GM21360 (cell line): ENCODE measurements around the gene PLG.
"Not testable (repeated sequence)": the region's sequence is repeated elsewhere in the genome, so short reads cannot be mapped to it uniquely, and the experiment has no call there.

Experiments used
- ATAC-seq: cut with Tn5 transposase; IDR thresholded peaks from one replicate; pipeline ENCODE4 v1.9.1; 2021; ENCODE audit warnings: mild to moderate bottlenecking, moderate library complexity; ENCODE audit not compliant: unreplicated experiment

PLG gene

DNA sequence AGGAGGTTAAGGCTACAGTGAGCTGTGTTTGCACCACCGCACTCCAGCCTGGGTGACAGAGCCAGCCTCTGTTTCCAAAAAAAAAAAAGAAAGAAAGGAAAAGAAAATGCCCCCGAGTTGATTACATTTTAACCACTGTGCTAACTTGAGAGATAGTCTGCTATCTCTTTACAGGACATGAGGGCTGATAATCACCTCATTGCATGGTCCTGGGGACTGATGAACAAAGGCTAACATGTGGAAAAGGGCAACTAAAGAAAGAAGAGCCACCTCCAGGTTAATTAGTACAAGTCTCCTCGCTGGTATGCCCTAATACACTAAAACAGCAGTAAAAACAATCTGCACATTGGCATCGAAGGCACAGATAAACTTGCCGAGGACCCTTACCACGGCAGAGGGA lies 4.2 kb upstream of the PLG start:
- no peak for ATAC-seq

DNA sequence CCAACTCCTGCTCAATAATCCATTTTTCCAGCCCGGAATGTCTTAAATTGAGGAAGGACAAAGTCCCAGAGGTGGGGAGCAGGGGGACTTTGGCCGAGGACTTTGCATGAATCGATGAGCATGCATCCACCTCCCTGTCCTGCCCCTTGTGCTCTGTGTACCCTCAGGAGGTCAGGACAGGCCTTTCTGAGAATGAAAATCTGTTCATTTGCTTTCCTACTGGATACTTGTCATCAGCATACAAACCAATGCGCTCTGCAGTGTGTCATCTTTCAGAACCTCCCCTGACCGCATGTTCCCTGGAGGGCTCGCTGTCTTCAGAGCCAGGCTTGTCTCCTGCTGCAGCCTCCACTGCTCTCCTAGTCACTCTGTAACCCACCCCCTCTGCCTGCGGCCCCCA lies 2.6 kb downstream of the PLG start:
- not testable (repeated sequence) for ATAC-seq

DNA sequence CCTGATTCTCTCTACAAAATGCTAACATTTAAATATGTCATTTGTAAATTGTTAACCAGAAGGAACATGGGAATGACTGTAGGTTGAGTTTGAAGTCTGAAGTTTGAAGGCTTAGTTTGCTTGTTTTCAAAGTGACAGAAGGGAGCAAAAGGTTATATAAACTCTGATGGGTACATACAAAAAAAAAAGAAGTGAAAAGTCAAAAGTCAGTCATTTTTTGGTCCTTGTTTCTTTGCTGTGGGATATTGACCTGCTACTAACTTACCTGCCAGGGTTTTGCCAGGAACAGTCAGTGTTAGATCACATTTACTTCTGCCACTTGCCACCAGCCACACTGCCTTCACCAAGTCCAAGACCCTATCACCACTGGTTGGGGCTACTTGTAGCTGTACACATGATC lies 6.9 kb downstream of the PLG start:
- not testable (repeated sequence) for ATAC-seq

DNA sequence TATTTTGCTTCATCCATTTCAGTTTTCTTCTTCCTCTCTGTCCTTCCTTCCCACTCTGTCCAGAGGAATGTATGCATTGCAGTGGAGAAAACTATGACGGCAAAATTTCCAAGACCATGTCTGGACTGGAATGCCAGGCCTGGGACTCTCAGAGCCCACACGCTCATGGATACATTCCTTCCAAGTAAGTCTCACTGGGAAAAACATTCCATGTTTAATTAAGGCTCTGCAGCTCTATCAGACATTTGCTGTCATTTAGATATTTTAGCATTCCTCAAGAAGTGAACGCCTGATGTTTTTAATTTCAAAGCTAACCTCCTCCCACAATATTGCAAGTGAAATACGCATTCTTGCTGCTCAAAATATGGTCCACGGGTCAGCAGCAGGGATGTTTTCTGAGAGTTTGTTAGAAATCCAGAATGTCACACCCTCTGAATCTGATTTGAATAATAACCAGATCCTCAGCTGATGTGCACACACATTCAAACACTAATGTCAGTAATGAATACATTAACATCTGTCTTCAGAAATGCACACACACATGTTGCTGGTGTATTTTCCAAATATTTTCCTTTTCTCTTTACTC lies 12.8 kb downstream of the PLG start:
- ATAC-seq: no peak

DNA sequence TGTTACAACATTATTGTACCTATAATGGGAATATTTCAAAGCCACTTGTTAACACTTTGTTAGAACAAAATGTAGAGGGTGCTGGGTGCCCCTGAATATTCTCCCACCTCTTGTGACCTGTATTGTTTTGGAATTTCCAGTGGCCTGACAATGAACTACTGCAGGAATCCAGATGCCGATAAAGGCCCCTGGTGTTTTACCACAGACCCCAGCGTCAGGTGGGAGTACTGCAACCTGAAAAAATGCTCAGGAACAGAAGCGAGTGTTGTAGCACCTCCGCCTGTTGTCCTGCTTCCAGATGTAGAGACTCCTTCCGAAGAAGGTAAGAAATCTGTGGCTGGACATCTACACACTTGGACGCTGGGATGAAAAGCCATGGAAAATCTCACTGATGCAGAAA lies 28.9 kb downstream of the PLG start:
- peak; percentile 35 for ATAC-seq

DNA sequence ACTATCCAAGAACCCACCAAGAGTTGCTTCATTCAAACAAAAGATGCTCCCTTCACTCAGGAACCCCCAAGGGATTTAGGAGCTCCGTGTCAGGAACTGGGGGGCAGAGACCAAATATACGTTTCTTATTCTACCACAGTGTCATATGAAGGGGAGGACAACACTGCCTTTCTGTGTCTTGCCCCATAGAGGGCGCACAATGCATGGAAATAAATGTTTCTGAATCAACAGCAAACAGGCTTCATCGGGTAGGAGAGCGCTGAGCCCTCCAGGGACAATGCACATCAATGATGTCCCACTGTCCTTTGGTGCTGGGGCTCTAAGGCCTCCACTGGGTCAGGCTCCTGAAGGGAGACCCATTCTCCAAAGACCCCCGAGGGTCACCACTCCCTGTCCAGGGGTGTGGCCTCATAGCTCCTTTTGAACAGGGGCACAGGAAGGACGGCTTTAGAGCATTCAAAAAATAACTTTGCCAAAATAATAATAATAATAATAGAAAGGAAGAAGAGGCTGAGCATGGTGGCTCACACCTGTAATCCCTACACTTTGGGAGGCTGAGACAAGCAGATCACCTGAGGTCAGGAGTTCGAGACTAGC lies 31.1 kb downstream of the PLG start:
- ATAC-seq: peak; percentile 53

DNA sequence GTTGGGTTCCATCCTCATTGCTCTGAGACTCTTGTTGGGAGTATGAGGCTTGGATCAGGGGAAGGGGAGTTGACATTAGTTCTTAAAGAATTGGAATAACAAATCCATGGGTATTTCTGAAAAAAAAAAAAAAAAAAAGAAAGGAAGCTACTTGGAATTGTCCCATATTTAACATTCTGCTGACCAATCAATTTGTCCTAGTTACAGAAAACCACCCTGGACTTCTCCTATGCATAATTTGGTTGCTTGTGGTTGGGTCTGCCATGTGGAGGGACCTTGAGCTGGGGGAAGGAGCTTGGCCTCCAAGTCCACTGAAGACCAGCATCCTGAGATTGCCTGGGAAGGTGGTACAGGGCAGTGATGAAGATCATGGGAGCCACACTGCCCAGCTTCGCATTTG lies 32.6 kb downstream of the PLG start:
- ATAC-seq: no peak

DNA sequence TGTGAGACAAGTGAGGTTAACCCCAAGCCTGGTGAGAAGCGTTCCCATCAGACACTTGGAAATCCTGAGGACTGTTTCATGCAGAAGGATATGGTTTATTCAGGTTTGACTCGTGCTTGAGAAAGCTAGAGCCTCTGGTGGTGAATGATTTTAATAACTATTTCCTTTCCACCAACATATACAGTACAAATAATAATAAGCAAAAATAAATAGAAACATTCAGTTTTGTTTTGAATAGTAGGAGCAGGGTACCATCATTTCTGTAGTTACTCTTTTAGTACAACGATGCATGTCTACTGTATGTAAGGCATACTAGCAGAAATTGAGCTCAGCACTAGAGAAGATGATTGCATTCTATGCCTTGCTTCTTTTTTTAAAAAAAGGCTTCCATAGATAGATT lies 33.5 kb downstream of the PLG start:
- ATAC-seq: peak; percentile 80

DNA sequence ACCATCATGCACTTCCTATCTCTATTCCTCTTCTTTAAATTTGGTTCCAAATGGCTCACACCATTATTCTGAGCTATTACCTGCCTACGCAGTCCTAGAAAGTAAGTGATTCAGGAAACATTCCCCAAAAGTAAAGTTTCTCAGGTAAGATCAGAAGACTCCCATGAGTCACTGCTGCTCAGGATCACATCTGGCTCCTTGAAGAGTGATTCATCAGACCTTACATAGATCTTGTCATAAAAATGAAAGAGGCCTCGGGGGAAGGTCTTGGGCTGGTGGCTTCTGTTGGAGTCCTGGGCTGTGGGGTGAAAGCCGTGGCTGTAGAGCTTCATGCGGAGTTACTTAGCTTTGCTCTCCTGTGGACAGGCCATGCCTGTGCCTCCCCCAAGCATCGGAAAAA lies 35.9 kb downstream of the PLG start:
- no peak for ATAC-seq

DNA sequence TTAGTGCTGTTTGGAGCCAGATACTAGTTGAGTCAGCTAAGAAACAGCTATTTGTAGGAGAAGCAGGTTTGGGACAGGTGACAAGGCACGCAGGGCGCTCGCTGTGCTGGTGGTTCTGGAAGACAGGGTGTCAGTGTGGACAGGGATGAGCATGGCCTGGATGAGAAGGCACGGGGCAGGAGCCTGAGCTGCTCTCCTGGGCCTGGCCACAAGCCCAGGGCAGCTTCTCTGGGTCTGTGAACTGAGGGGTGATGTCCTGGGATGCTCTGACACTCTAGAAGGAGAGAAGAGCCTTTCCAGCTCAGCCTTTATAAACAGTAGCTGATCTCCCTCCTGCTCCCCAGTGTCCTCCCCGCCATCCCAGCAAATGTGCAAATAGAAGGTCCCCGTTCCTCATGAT lies 37.9 kb downstream of the PLG start:
- no peak for ATAC-seq

DNA sequence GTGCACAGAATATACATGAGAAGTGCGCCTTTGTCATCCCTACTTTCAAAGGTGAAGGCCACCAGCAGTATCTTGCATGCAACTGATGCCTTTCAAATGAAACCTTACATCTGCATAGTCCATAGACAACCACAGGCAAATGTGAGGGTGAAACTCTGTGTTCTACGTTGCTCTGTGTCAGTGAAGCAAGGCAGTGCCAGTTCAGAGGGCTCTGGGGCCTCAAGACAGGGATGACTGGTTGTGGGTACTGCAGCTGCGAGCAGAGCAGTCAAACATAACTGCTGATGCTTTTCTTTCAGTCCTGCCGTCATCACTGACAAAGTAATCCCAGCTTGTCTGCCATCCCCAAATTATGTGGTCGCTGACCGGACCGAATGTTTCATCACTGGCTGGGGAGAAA lies 39.0 kb downstream of the PLG start:
- ATAC-seq: peak; percentile 98

DNA sequence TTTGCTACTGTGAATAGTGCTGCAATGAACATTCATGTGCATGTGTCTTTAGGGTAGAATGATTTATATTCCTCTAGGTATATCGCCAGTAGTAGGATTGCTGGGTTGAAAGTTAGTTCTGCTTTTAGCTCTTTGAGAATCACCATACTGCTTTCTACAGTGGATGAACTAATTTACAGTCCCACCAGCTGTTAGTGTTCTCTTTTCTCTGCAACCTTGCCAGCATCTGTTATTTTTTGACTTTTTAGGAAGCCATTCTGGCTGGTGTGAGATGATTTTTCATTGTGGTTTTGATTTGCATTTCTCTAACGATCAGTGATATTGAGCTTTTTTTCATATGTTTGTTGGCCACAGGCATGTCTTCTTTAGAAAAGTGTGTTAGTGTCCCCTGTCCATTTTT lies 40.0 kb downstream of the PLG start:
- peak; percentile 43 for ATAC-seq

DNA sequence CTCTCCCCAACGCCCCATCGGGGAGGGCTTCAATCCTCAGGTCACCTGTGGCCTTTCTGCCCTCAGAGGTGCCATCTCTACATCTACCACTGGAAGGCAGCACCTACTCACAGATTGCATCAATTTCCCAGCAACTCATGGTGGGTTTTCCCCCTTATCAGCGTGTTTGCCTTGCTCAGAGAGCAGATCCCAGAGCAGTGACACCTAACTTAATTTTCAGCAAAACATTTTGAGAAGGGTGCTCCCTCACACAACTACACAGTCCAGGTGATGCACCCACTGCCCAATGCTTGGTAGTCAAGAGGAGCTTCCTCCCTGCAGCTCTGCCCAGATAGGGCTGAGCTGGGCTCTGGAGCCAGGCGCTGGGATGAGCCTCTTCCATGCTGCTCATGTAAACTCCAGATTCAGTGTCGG lies 48.2 kb downstream of the PLG start:
- peak; percentile 90 for ATAC-seq

DNA sequence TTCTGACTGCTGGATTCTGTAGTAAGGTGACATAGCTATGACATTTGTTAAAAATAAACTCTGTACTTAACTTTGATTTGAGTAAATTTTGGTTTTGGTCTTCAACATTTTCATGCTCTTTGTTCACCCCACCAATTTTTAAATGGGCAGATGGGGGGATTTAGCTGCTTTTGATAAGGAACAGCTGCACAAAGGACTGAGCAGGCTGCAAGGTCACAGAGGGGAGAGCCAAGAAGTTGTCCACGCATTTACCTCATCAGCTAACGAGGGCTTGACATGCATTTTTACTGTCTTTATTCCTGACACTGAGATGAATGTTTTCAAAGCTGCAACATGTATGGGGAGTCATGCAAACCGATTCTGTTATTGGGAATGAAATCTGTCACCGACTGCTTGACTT lies 51.2 kb downstream of the PLG start:
- ATAC-seq: not testable (repeated sequence)

DNA sequence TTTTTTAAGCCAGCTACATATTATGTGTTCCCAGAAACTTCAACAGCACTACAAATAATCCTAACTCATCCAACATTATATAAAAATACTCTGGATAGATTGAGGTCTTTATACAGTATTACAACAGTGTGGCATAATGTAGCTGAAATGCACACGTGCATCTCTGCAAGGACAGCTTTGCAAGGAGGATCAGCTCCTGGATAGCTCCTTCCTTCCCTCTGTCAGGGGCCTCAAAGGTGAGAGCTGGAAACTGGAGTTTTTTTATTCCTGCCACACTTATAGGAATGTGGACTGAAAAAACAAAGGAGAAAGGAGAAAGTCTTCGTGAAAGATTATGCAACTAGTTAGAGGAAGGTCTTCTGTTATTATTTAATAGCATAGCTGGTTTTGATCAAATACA lies 53.1 kb downstream of the PLG start:
- no peak for ATAC-seq

DNA sequence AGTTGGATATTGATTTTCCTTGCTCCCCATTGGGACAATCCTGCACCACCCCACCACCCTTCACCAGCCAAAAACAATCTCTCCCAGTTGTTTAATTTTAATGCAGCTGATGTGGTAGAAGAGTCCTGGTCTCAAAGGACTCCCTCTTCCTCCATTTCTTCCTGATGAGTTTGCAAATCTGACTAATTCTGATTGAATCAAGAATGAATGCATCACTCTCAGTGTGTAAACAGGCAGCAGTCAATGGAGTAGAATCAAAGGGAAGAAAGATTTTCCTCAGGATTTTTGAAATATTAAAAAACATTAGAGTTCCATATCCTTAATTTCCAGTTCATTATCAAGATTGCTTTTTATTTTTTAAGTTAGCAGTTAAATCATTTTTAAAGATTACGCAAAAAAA lies 54.0 kb downstream of the PLG start:
- no peak for ATAC-seq

DNA sequence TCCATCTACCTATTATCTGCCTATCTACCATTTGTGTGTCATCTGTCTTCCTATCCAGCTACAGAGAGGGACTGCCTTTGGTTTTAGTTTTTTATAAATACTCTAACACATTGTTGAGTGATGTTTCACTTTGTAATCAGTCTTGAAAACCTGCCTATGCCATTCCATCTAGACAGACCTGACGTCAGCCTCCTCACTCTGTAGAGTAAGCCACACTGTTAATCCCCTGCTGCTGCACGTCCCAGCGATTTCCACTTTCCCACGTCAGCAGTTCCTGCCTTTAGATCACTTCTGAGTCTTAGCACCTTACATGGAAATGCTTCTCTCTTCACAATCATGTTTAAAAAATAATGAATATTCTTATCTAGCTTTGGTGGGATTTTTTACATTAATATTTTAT lies 54.8 kb downstream of the PLG start:
- no peak for ATAC-seq

DNA sequence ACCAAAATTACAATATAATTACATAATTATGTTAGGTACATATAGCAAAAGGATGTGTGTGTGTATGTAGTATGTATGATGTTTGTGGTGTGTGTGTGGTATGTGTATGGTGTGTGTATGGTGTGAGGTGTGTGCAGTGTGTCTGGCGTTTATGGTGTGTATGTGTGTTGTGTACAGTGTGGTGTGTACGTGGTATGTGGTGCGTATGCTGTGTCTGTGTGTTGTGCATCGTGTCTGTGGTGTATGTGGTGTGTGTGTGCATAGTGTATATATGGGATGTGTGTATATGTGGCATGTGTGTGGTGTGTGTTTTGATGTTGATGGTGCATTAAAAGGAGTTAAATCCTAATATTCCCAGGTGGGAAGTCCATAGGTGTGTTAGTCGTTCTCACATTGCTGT lies 62.8 kb downstream of the PLG start:
- no peak for ATAC-seq

DNA sequence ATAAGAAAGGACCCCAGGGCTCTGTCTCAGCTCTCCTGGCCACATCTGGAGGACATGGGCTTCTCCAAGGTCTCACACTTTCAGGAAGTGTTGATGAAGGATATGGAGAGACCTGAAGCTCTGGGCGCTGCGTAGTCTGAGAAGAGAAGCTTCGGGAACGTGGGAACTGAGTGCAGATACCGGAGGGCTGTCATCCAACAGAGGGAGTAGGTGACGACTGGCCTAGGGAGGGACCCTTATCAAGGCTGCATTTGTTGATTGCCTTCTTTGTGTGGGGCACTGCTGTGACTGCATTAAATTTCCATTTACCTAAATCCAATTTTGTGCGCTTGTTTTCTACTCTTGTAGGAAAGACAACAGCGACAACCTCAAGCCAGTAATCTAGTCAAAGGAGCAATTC lies 63.4 kb downstream of the PLG start:
- no peak for ATAC-seq

DNA sequence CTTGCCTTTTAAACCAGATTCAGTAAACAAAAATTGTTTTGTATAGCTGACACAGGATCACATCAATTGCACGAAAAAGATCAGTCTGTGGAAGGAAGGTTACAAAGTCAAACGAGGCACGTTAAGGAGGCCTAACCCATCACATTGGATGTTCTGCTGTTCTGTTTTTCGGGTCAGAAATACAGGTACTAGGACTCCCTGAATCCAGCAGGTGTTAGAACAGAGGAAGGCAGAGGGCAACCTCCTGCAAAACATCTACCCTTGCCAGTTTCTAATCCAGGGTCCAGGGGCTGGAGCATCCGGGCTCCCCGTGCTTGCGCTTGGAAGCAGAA lies 64.6 kb downstream of the PLG start:
- no peak for ATAC-seq

DNA sequence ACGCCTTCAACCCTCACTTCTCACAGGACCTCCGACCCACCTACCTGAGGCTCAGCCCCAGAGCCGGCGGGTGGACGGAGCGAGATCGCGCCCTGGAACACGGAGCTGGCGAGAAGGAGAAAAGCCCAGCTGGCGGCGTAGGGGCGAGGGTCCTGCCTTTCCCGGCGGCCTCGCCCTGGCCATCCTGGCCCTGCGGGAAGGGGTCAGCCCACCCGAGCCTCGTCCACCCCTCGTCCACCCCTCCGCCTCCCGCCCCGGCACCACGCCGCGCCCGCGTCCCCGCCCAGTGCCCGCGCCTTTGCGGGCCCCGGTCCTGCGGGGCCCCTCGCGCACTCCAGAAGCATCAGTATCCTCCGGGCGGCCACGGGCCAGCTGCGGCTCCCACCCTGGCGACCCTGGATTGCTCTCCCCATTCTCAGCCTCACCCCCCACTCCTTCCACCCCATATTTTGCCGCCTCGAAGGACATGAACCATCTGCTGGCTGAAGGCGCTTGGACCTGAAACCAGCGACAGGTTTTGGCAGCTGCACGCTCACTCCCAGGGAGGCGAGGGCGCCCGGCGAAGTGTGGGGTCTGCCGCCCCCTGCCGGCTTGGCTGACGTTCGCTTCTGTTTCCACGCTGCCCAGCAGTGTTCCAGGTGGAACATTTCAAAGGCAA lies 65.1 kb downstream of the PLG start:
- peak; percentile 96 for ATAC-seq

DNA sequence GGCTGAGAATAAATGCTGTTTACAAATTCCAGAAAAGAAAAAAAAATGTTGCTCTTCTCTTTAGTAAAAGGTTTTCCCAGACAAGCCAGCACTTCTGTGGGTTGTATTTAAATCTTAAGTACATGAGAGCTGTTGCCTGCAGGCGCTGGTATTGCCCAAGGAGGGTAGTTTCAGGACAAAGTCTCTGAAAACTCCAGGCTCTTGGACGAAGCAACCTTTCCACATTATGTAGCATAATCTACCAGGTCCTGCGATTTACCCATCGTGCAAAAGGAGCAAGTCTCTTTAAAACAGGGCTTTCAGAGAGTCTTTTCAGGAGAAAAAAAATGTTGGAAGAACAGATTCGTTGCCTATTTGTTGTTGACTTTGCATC lies 65.6 kb downstream of the PLG start:
- peak; percentile 7 for ATAC-seq

DNA sequence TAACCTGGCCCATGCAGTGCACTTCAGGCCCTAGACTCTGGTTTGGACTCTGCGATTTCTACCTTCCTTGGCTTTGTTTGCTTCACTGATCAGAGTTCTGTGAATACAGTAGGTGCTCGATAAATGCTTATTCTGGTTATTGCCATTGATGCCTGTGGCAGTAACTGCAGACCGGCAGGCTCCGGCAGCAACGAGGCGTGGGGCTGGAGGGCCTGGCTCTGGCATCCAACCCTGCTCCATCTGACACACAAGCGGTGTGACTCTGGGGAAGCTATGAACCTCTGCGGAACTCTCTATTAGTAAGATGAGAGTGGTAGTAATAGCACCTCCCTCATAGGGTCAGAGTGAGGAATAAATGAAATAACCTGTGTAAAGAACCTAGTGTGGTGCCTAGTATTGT lies 66.1 kb downstream of the PLG start:
- no peak for ATAC-seq
